ENCODE results near the gene NAPA.
"Not testable (repeated sequence)": the region's sequence is repeated elsewhere in the genome, so short reads cannot be mapped to it uniquely, and the experiment has no call there.

NAPA gene

GRCh38 chr19:47491358-47492136 is 23.3 kb downstream of the NAPA start:
- no peak for TF ChIP-seq ZNF274 (IDR thresholded peaks at IDR 0.05; ENCODE audit: low read depth, low read length)
- H3K4me3 ChIP-seq (ENCODE audit: low read length), result no peak overlapping the region

- H3K4me3 ChIP-seq (ENCODE audit: low read length), result no peak overlapping the region
- TF ChIP-seq ZNF274 (IDR thresholded peaks at IDR 0.05; ENCODE audit: low read depth, low read length), result no peak
Observed at GRCh38 chr19:47490847-47491246, 24.0 kb downstream of the NAPA start.

GRCh38 chr19:47490031-47490430 is 24.8 kb downstream of the NAPA start:
- no peak overlapping the region for H3K4me3 ChIP-seq (ENCODE audit: low read length)
- TF ChIP-seq ZNF274 (IDR thresholded peaks at IDR 0.05; ENCODE audit: low read depth, low read length), result no peak

- H3K4me3 ChIP-seq (ENCODE audit: low read length), result no peak overlapping the region
- no peak for TF ChIP-seq ZNF274 (IDR thresholded peaks at IDR 0.05; ENCODE audit: low read depth, low read length)
Observed at GRCh38 chr19:47489072-47489914, 25.6 kb downstream of the NAPA start.

- TF ChIP-seq ZNF274 (IDR thresholded peaks at IDR 0.05; ENCODE audit: low read depth, low read length), result no peak
- H3K4me3 ChIP-seq (ENCODE audit: low read length), result no peak overlapping the region
Observed at GRCh38 chr19:47487551-47488515, 27.0 kb downstream of the NAPA start.

GRCh38 chr19:47486900-47487299 is 28.0 kb downstream of the NAPA start:
- no peak for TF ChIP-seq ZNF274 (IDR thresholded peaks at IDR 0.05; ENCODE audit: low read depth, low read length)
- H3K4me3 ChIP-seq (ENCODE audit: low read length), result no peak overlapping the region; the same call in 1 of the 2 replicates

GRCh38 chr19:47486220-47486619 is 28.6 kb downstream of the NAPA start:
- not testable (repeated sequence) for H3K4me3 ChIP-seq (ENCODE audit: low read length)

- no peak for TF ChIP-seq ZNF274 (IDR thresholded peaks at IDR 0.05; ENCODE audit: low read depth, low read length)
- H3K4me3 ChIP-seq (ENCODE audit: low read length), result peak overlapping the region; percentile 91; the same call in 1 of the 2 replicates
Observed at GRCh38 chr19:47485210-47485609, 29.7 kb downstream of the NAPA start.

- TF ChIP-seq ZNF274 (IDR thresholded peaks at IDR 0.05; ENCODE audit: low read depth, low read length), result no peak
- peak within 1 kb of the TSS; percentile 91 for H3K4me3 ChIP-seq (ENCODE audit: low read length)
Observed at GRCh38 chr19:47483800-47484690, 30.8 kb downstream of the NAPA start, which contains the start of gene KPTN. Gene KPTN (minus strand): TSS chr19:47484219. CDS start chr19:47484160, 59 bp downstream.

- peak overlapping the region; percentile 91; the same call in 1 of the 2 replicates for H3K4me3 ChIP-seq (ENCODE audit: low read length)
- TF ChIP-seq ZNF274 (IDR thresholded peaks at IDR 0.05; ENCODE audit: low read depth, low read length), result no peak
Observed at GRCh38 chr19:47483200-47483599, 31.7 kb downstream of the NAPA start.

- TF ChIP-seq ZNF274 (IDR thresholded peaks at IDR 0.05; ENCODE audit: low read depth, low read length), result no peak
- H3K4me3 ChIP-seq (ENCODE audit: low read length), result no peak overlapping the region
Observed at GRCh38 chr19:47481460-47482052, 33.3 kb downstream of the NAPA start.

GRCh38 chr19:47480658-47481057 is 34.2 kb downstream of the NAPA start:
- no peak overlapping the region for H3K4me3 ChIP-seq (ENCODE audit: low read length)
- no peak for TF ChIP-seq ZNF274 (IDR thresholded peaks at IDR 0.05; ENCODE audit: low read depth, low read length)
